KMS-11 (cell line): Measurements from ENCODE around the gene APLP2.

Experiments used
- H2AFZ ChIP-seq: fragments of 200-600 bp; sonication (generic); 2 replicates; pipeline ENCODE4 v1.6.1; 2016; ENCODE audit warnings: antibody characterized with exemption, mixed run types, low read depth
- H3K27ac ChIP-seq: fragments of 200-600 bp; sonication (generic); 2 replicates; pipeline ENCODE4 v1.6.1; 2016; ENCODE audit warnings: mild to moderate bottlenecking, mixed run types
- H3K27me3 ChIP-seq: fragments of 200-600 bp; sonication (generic); 2 replicates; pipeline ENCODE4 v1.6.1; 2017; ENCODE audit warnings: mild to moderate bottlenecking, low read depth, mixed run types, moderate library complexity; ENCODE audit not compliant: insufficient read depth
- H3K36me3 ChIP-seq: fragments of 200-600 bp; sonication (generic); 2 replicates; pipeline ENCODE4 v1.6.1; 2017; ENCODE audit warnings: mild to moderate bottlenecking, mixed run types; ENCODE audit not compliant: insufficient read depth
- H3K4me1 ChIP-seq: fragments of 200-600 bp; sonication (generic); 2 replicates; pipeline ENCODE4 v1.6.1; 2016; ENCODE audit warnings: mild to moderate bottlenecking, low read depth, mixed run types; ENCODE audit not compliant: poor library complexity, severe bottlenecking
- H3K4me2 ChIP-seq: fragments of 200-600 bp; sonication (generic); 2 replicates; pipeline ENCODE4 v1.7.0; 2016; ENCODE audit warnings: mild to moderate bottlenecking, mixed run types
- H3K4me3 ChIP-seq: fragments of 200-600 bp; sonication (generic); IDR thresholded peaks from 2 replicates; pipeline ENCODE4 v1.6.1; 2017; ENCODE audit warnings: low read depth, low read length, mixed read lengths; ENCODE audit not compliant: insufficient read depth
- H3K79me2 ChIP-seq: fragments of 200-600 bp; sonication (generic); 2 replicates; pipeline ENCODE4 v1.6.1; 2016; ENCODE audit warnings: low read depth, mixed run types; ENCODE audit not compliant: insufficient read depth
- H3K9ac ChIP-seq: fragments of 200-600 bp; sonication (generic); 2 replicates; pipeline ENCODE4 v1.6.1; 2016; ENCODE audit warnings: mild to moderate bottlenecking, mixed run types
- H4K20me1 ChIP-seq: fragments of 200-600 bp; sonication (generic); 2 replicates; pipeline ENCODE4 v1.6.1; 2016; ENCODE audit warnings: mild to moderate bottlenecking, mixed run types; ENCODE audit not compliant: insufficient read depth
- CTCF ChIP-seq: fragments of 200-600 bp; sonication (generic); conservative IDR thresholded peaks from 2 replicates; pipeline ENCODE4 v1.6.1; 2017; ENCODE audit warnings: low read depth, mild to moderate bottlenecking, antibody characterized with exemption, low read length, moderate library complexity, mixed read lengths

The APLP2 gene

GRCh38 chr11:130144861-130145281 lies 75.2 kb downstream of the APLP2 start:
- Histone ChIP-seq H3K36me3 (no peaks in the 10 kb centered on the region), H3K79me2 (no peaks in the 10 kb centered on the region), H3K4me3 (no peak overlapping the region), H3K4me1 (peaks cover 16% of the 10 kb centered on the region), H3K27me3 (no peaks in the 10 kb centered on the region), H3K4me2 (no peak overlapping the region), H4K20me1 (no peaks in the 10 kb centered on the region), H2AFZ (no peak overlapping the region), H3K27ac (no peak overlapping the region), H3K9ac (no peak overlapping the region)
- TF ChIP-seq CTCF, result no peak

GRCh38 chr11:130145311-130145812 lies 75.7 kb downstream of the APLP2 start:
- no peak for TF ChIP-seq CTCF

GRCh38 chr11:130145975-130146776 lies 76.5 kb downstream of the APLP2 start:
- Histone ChIP-seq H2AFZ (no peak overlapping the region), H4K20me1 (no peaks in the 10 kb centered on the region), H3K4me1 (peaks cover 16% of the 10 kb centered on the region), H3K4me2 (peak overlapping the region; percentile 6; the same call in 1 of the 2 replicates), H3K79me2 (no peaks in the 10 kb centered on the region), H3K36me3 (no peaks in the 10 kb centered on the region), H3K4me3 (no peak overlapping the region), H3K9ac (no peak overlapping the region; the same call in 1 of the 2 replicates), H3K27ac (peak overlapping the region; percentile 20; the same call in 1 of the 2 replicates), H3K27me3 (no peaks in the 10 kb centered on the region)
- no peak for TF ChIP-seq CTCF

More at GRCh38 chr11:130145311-130145812, 75.7 kb downstream of the APLP2 start:
- H3K36me3 ChIP-seq, result no peaks in the 10 kb centered on the region
- H3K79me2 ChIP-seq, result no peaks in the 10 kb centered on the region
- no peaks in the 10 kb centered on the region for H4K20me1 ChIP-seq
- no peak overlapping the region for H3K9ac ChIP-seq
- no peak overlapping the region for H3K4me3 ChIP-seq
- no peak overlapping the region for H2AFZ ChIP-seq
- H3K4me1 ChIP-seq, result peaks cover 16% of the 10 kb centered on the region
- H3K27me3 ChIP-seq, result no peaks in the 10 kb centered on the region
- no peak overlapping the region for H3K4me2 ChIP-seq
- H3K27ac ChIP-seq, result no peak overlapping the region

- H3K9ac ChIP-seq, result no peak overlapping the region; the same call in 1 of the 2 replicates
- H2AFZ ChIP-seq, result no peak overlapping the region
- H3K79me2 ChIP-seq, result no peaks in the 10 kb centered on the region
- no peaks in the 10 kb centered on the region for H3K36me3 ChIP-seq
- no peaks in the 10 kb centered on the region for H4K20me1 ChIP-seq
- no peak overlapping the region for H3K4me3 ChIP-seq
- H3K4me2 ChIP-seq, result peak overlapping the region; percentile 6; the same call in 1 of the 2 replicates
- no peaks in the 10 kb centered on the region for H3K27me3 ChIP-seq
- H3K4me1 ChIP-seq, result peaks cover 16% of the 10 kb centered on the region
- TF ChIP-seq CTCF, result no peak
- H3K27ac ChIP-seq, result peak overlapping the region; percentile 20; the same call in 1 of the 2 replicates
Observed at GRCh38 chr11:130146796-130147195, 77.1 kb downstream of the APLP2 start.
